GM12878 (cell line): ENCODE measurements around the gene DDR1. TPM values are rescaled to one million over a fixed set of nuclear protein-coding genes. Genes with fewer than 3 reads are reported as not detected.

ENCODE experiments used
- ATAC-seq: fragments of 200-7000 bp; cut with Tn5 transposase; 3 replicates; pipeline ENCODE4 v1.9.1; 2020; ENCODE audit warnings: mild to moderate bottlenecking, moderate library complexity
- BruUV-seq: library from RNA; stranded (reverse); fragments of 400-500 nt; replicated peaks from 2 replicates; lab custom pipeline; 2021; lab: Mats Ljungman, UMichigan
- CTCF ChIA-PET: fragments of 300-600 bp; sonication (Branson Sonifier 250); formaldehyde crosslinking; extraction: SDS; loops from one replicate; lab custom pipeline; 2021; ENCODE audit warnings: inconsistent platforms; lab: Yijun Ruan, JAX
- POLR2A ChIA-PET: fragments of 350-600 bp; formaldehyde crosslinking; extraction: SDS; loops from one replicate; lab custom pipeline; 2021; ENCODE audit warnings: inconsistent platforms; lab: Charles Lee
- RAD21 ChIA-PET: fragments of 300-600 bp; sonication (Branson Sonifier 250); formaldehyde crosslinking; loops from one replicate; lab custom pipeline; 2023; ENCODE audit warnings: antibody characterized with exemption; ENCODE audit not compliant: unreplicated experiment; lab: Charles Lee
- SMC1A ChIA-PET: fragments of 300-600 bp; sonication (Branson Sonifier 250); formaldehyde crosslinking; loops from one replicate; lab custom pipeline; 2023; ENCODE audit not compliant: unreplicated experiment, uncharacterized antibody; lab: Charles Lee
- DNase-seq: peaks from one replicate; pipeline ENCODE4 v3.0.0-alpha.2; 2011; ENCODE audit warnings: low read depth, low spot score
- FAIRE-seq: peaks from 3 replicates; lab custom pipeline; 2011; peaks lifted over from hg19 to GRCh38; lab: Jason Lieb, UNC
- H2AFZ ChIP-seq: 2 replicates; pipeline ENCODE4 v1.6.0; 2011; ENCODE audit warnings: low read depth, low read length, control low read depth; ENCODE audit not compliant: control insufficient read depth
- H3K27ac ChIP-seq: 2 replicates; pipeline ENCODE4 v1.5.1; 2011; ENCODE audit warnings: control low read depth; ENCODE audit not compliant: control insufficient read depth, insufficient read depth
- H3K27me3 ChIP-seq, 2 experiments: replicated peaks in 1 of 2; 2 replicates each; pipeline versions ENCODE4 v1.6.0 to v1.6.1; 2011; ENCODE audit warnings: low read length in 1 of 2; ENCODE audit not compliant: control insufficient read depth in 2 of 2, insufficient read depth in 2 of 2
- H3K36me3 ChIP-seq, 2 experiments: 2 replicates each; pipeline ENCODE4 v1.5.1; 2011; ENCODE audit warnings: low read length in 1 of 2; ENCODE audit not compliant: control insufficient read depth in 2 of 2, insufficient read depth in 2 of 2
- H3K4me1 ChIP-seq: 2 replicates; pipeline ENCODE4 v1.6.1; 2011; ENCODE audit warnings: mild to moderate bottlenecking, low read length, moderate library complexity, mixed read lengths; ENCODE audit not compliant: control insufficient read depth, insufficient read depth
- H3K4me2 ChIP-seq: 2 replicates; pipeline ENCODE4 v1.6.0; 2011; ENCODE audit warnings: control low read depth; ENCODE audit not compliant: control insufficient read depth, insufficient read depth
- H3K4me3 ChIP-seq: fragments of 200-600 bp; sonication (generic); 2 replicates; pipeline ENCODE4 v1.5.1; 2016
- H3K79me2 ChIP-seq: 2 replicates; pipeline ENCODE4 v1.6.0; 2011; ENCODE audit warnings: low read length; ENCODE audit not compliant: control insufficient read depth, insufficient read depth
- H3K9ac ChIP-seq: 2 replicates; pipeline ENCODE4 v1.8.0; 2011; ENCODE audit warnings: low read length, control low read depth, mixed read lengths; ENCODE audit not compliant: control insufficient read depth, insufficient read depth
- H3K9me3 ChIP-seq: replicated peaks from 3 replicates; pipeline ENCODE4 v1.5.1; 2011; ENCODE audit warnings: mild to moderate bottlenecking, low read length; ENCODE audit not compliant: control insufficient read depth, insufficient read depth
- H4K20me1 ChIP-seq: 2 replicates; pipeline ENCODE4 v1.6.0; 2011; ENCODE audit not compliant: control insufficient read depth, insufficient read depth
- BCL3 ChIP-seq: IDR thresholded peaks from 2 replicates; pipeline ENCODE4 v1.6.1; 2011; ENCODE audit warnings: borderline replicate concordance, low read depth, mild to moderate bottlenecking, moderate library complexity, low read length; ENCODE audit not compliant: insufficient read depth, poor library complexity, severe bottlenecking
- BMI1 ChIP-seq: fragments of 450-650 bp; IDR thresholded peaks from 2 replicates; pipeline ENCODE4 v1.6.1; 2016; ENCODE audit warnings: mild to moderate bottlenecking, moderate library complexity, borderline replicate concordance
- CEBPZ ChIP-seq: fragments of 150-350 bp; IDR thresholded peaks from 2 replicates; pipeline ENCODE4 v1.6.1; 2016; ENCODE audit warnings: low read depth, low read length
- FOXK2 ChIP-seq: fragments of 450-650 bp; IDR thresholded peaks from 2 replicates; pipeline ENCODE4 v1.6.1; 2017; ENCODE audit warnings: mild to moderate bottlenecking, moderate library complexity
- MLLT1 ChIP-seq: fragments of 450-650 bp; IDR thresholded peaks from 2 replicates; pipeline ENCODE4 v1.6.1; 2016; ENCODE audit warnings: mild to moderate bottlenecking
- SKIL ChIP-seq: fragments of 450-650 bp; IDR thresholded peaks from 2 replicates; pipeline ENCODE4 v1.6.1; 2017; ENCODE audit warnings: mild to moderate bottlenecking, low read depth, inconsistent platforms; ENCODE audit not compliant: poor library complexity, severe bottlenecking
- SP1 ChIP-seq: IDR thresholded peaks from one replicate; pipeline ENCODE4 v1.6.1; 2011; ENCODE audit warnings: low read depth, low read length
- STAT3 ChIP-seq: IDR thresholded peaks from 2 replicates; pipeline ENCODE4 v1.6.1; 2011; ENCODE audit warnings: low read depth, low read length, improper control_type of control experiment
- ZBED1 ChIP-seq: IDR thresholded peaks from 2 replicates; pipeline ENCODE4 v1.6.1; 2016; ENCODE audit warnings: borderline replicate concordance
- ZBTB33 ChIP-seq: fragments of 450-650 bp; IDR thresholded peaks from 2 replicates; pipeline ENCODE4 v1.6.1; 2017; ENCODE audit warnings: mild to moderate bottlenecking
- WGBS: methylation state at CpG from one replicate; pipeline ENCODE4 v1.1.6; 2016; ENCODE audit warnings: low lambda C conversion rate; ENCODE audit not compliant: insufficient replicate concordance, insufficient coverage; ENCODE audit errors: missing lambda C conversion rate; 5-methylcytosine and 5-hydroxymethylcytosine counted together
- in situ Hi-C: fragments of 300-500 bp; cut with MboI; formaldehyde crosslinking; loops from 9 replicates; pipeline ENCODE4 v1.14.3; 2018; ENCODE audit warnings: mixed read lengths
- intact Hi-C: fragments of 100-400 bp; cut with micrococcal nuclease; formaldehyde crosslinking; loops from one replicate; pipeline ENCODE4 v1.14.2; 2022; ENCODE audit not compliant: unreplicated experiment
- polyA plus RNA-seq, 11 experiments: library from polyadenylated mRNA; depleted of rRNA in 4 of 11; unstranded in 6 of 11; stranded (reverse) in 5 of 11; fragments of >200 nt; fragmentation: Nextera tagmentation in 4 of 11; fragmentation: Illumina TruSeq in 1 of 11; extraction: Ambion mirVana in 4 of 11; extraction: Trizol in 1 of 11; gene quantifications; 1 replicate in 1 of 11; 2 replicates in 10 of 11; pipeline versions ENCODE4 v1.2.1 to v1.2.3, GENCODE V29; 2011 to 2016; ENCODE audit warnings: inconsistent platforms in 2 of 11, missing spikeins in 2 of 11, low read depth in 1 of 11
- total RNA-seq, 4 experiments: library from RNA; depleted of rRNA in 3 of 4; stranded (reverse); fragments of >200 nt in 3 of 4; fragmentation: Illumina TruSeq in 1 of 4; extraction: Trizol in 1 of 4; gene quantifications; 2 replicates each; pipeline versions ENCODE4 v1.2.1 to v1.2.3, GENCODE V29; 2013 to 2021

The DDR1 gene
- total and polyA plus RNA-seq, 10 of the 15 experiments (the other 5 are each of a cell fraction or from before 2014, with no cell fraction given): 1.1 to 39.0 (median 11.9) TPM

GRCh38 chr6:30917487-30917886 is 33.2 kb downstream of the DDR1 start:
- no peak overlapping the region for H3K27ac ChIP-seq
- no peaks in the 10 kb centered on the region for H3K27me3 ChIP-seq
- H3K4me1 ChIP-seq: peaks cover 3% of the 10 kb centered on the region; the same call in 1 of the 2 replicates
- intact Hi-C loops (loop anchor here (5.0 kb wide), 1 partner anchor 165 kb away; no protein-coding TSS in a partner anchor), in situ Hi-C loops (loop anchor here (5.0 kb wide), 1 partner anchor 160 kb away; no protein-coding TSS in a partner anchor)
- no peak overlapping the region for H2AFZ ChIP-seq
- RAD21 ChIA-PET: interaction anchor here (1.8 to 3.2 kb wide), 2 partner anchors 153 to 154 kb away, joined by 4 to 29 read pairs; no protein-coding TSS in a partner anchor
- SMC1A ChIA-PET: interaction anchor here (0.9 to 7.9 kb wide), 6 partner anchors 22 to 169 kb away, joined by 3 to 141 read pairs (median 18); no protein-coding TSS in a partner anchor
- CTCF ChIA-PET: interaction anchor here (0.6 to 9.3 kb wide), 8 partner anchors 9 to 258 kb away, joined by 3 to 119 read pairs (median 36); no protein-coding TSS in a partner anchor
- DNase-seq (no peak), ATAC-seq (no peak), FAIRE-seq (no peak)
- no peak overlapping the region for H3K4me2 ChIP-seq
- peaks cover 15% of the 10 kb centered on the region in 2 experiments; a peak in 3 of 4 replicates for H3K36me3 ChIP-seq
- peaks cover 9% of the 10 kb centered on the region for H3K79me2 ChIP-seq
- no peak overlapping the region for H3K4me3 ChIP-seq
- POLR2A ChIA-PET: no interaction called here
- H4K20me1 ChIP-seq: no peaks in the 10 kb centered on the region
- H3K9ac ChIP-seq: no peak overlapping the region
- 93% methylated on average over 8 of the region's 8 CpGs for WGBS
- BruUV-seq: no TSS peak
- no peaks in the 10 kb centered on the region for H3K9me3 ChIP-seq
- TF ChIP-seq MLLT1 (no peak), BMI1 (no peak), ZBTB33 (no peak), BCL3 (no peak), FOXK2 (no peak), ZBED1 (no peak), CEBPZ (no peak), SP1 (no peak), SKIL (no peak), STAT3 (no peak)
